ENCODE measurements around the gene TRIM14.
A peak's percentile ranks its signal among the peaks of the same experiment; 100 is the strongest.
"Not testable (repeated sequence)": the region's sequence is repeated elsewhere in the genome, so short reads cannot be mapped to it uniquely, and the experiment has no call there.

The TRIM14 gene

DNA sequence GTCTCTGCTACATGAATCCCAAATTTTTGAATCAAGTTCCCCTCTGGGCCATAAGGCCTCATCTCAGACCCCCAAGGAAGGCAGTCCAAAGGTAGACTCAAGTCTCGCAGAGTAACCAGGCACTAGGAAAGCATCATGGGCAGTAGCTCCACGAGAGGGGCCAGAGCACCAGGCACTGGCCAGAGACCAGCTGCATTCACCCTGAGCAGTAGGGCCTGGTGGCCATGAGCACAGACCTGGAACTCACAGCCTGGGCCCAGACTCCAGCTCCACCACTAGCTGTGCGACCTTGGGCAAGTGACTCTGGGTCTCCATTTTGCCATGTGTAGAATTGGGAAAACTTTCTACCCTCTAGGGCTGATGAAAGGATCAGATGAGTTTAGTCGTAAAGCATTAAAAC lies 34.0 kb downstream of the TRIM14 start:
- DNase-seq (ENCODE audit: extremely low read depth in 1 of 2, low read depth in 1 of 2) = no peak

DNA sequence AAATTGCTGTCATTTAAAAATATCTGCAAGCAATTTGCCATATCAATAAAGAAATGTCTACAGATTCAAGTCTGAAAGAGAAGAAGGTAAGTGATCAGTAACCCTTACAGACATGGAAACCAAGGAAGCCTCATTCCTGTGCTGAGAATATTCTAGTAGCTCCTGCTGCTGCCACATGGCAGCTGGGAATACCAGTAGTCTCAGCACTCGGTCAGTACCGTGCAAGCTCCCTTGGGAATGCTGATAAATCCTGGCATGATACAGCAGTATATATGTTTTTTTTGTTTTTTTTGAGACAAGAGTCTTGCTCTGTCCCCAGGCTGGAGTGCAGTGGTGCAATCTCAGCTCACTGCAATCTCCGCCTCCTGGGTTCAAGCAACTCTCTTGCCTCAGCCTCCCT lies 34.6 kb downstream of the TRIM14 start:
- DNase-seq (ENCODE audit: extremely low read depth in 1 of 2, low read depth in 1 of 2) = no peak

DNA sequence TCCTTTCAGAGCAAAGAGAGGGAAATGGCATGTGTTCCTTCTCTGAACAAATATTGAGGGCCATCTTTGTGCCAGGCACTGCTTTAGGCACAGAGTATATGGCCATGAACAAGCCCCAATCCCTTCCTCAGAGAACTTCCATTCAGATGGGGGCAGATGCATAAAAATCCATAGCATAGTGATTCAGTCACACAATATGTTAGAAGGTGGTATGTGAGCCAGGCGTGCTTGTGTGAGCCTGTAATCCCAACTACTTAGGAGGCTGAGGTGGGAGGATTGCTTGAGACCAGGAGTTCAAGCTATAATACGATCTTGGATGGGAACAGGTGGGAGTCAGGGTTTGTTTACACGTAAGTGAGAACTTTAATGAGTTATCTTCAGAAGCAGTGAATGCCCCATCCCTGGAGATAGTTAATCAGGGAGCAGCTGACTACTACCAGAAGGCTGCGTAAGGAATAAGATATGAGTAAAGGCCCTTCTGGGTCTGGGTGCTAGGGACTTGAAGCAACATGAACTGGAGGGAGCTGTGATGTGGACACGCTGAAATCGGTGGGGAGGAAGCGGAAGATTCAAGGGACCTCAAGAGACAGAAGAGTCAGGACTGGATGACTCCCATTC lies 35.3 kb downstream of the TRIM14 start:
- DNase-seq (ENCODE audit: extremely low read depth in 1 of 2, low read depth in 1 of 2) = no peak

DNA sequence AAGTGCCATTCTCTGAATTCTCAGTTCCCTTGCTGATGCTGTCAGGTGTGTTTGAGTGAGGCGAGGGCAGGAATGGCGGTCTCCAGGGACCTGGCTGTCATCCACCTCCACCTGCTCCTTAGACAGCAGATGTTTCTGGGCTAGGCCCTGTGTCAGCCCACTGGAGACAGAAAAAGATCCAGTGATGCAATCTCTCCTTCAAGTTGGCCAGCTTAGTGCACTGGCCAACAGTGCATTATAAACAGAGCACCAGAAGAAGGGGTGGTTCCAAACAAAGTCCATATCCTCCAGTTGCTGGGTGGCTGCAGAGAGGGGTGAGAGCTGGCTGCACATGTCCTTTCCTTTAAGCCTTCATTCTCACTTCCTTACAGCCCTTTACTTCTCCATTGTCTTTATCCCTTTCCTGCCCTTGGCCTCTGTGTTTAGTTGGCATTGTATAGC lies 35.9 kb downstream of the TRIM14 start:
- DNase-seq (ENCODE audit: extremely low read depth in 1 of 2, low read depth in 1 of 2) = no peak

DNA sequence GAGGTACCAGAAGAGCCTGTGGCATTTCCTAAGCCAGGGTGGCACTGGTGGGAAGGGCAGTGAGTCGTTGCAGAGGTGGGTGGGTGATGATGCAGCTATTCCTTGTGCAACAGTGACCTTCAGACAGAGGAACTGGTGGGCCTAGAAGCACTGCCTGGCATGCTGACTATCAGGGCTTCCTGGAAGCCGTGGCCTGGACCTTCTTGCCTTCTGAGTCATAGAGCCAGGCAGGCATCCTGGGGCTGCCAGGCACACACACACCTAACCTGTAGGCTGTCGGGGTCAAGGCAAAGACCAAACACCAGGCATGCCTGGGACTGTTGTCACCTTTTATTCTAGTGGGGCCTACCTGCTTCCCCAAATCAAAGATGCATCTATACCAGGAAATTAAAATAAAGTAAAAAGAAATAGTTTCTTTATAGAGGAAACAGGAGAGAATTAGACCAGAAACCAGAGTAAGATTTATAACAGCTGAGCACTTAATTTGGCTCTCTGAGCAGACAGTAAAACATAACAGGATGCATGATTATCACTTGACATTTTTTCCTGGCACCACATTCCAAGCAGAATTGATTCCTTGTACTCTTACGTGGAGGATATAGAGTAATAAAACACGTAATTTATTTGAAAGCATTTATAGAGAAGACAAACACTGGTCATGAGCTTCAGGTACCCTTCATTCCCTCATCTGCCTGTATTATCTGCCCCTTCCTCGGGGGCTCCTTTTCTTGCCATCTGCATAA lies 37.4 kb downstream of the TRIM14 start:
- no peak for DNase-seq (ENCODE audit: extremely low read depth in 1 of 2, low read depth in 1 of 2)

DNA sequence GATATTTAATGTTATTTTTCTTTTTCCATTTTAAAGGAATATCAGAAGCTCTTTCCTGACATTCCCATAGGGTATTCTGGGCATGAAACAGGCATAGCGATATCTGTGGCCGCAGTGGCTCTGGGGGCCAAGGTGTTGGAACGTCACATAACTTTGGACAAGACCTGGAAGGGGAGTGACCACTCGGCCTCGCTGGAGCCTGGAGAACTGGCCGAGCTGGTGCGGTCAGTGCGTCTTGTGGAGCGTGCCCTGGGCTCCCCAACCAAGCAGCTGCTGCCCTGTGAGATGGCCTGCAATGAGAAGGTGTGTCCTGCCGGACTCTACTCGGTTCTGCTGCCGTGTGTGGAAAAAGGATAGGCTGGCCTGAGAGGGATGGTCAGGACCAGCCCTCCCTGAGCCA lies 38.2 kb downstream of the TRIM14 start:
- DNase-seq (ENCODE audit: extremely low read depth in 1 of 2, low read depth in 1 of 2) = no peak

DNA sequence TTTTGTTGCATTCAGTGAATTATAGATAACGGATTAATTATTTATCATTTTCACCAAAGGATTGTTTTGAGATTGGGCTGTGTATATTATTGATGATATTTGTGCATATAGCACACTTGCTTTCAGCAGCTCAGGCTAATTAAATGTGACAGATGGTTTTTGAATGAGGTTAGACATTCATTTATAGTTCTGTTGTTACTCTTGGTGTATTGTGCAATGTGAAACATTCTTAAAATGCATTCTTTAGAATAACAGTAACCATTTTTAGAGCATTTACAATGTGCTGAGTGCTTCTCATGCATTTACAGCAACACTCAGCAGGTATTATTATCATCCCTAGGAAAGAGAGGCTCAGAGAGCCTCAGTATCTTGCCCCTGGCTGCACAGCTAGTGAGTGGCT lies 38.7 kb downstream of the TRIM14 start:
- DNase-seq (ENCODE audit: extremely low read depth in 1 of 2, low read depth in 1 of 2) = no peak

DNA sequence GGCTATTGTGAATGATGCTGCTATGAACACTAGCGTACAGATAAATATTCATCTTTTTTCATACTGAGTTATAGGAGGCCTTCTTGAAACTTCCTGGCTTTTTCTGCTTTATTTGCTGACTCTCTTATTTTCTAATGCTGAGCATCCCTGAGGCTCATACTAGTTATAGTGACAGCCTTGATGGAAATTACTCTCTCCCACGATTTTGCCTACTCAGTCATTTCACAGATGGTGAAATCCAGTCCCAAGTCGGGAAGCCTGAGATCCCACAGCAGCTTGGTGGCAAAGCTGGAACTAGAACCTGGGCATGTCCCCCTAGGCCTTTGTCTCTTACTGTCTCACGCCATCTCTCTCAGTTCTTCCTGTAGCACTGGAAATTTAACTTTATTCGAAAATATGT lies 40.1 kb downstream of the TRIM14 start:
- DNase-seq (ENCODE audit: extremely low read depth in 1 of 2, low read depth in 1 of 2) = no peak

DNA sequence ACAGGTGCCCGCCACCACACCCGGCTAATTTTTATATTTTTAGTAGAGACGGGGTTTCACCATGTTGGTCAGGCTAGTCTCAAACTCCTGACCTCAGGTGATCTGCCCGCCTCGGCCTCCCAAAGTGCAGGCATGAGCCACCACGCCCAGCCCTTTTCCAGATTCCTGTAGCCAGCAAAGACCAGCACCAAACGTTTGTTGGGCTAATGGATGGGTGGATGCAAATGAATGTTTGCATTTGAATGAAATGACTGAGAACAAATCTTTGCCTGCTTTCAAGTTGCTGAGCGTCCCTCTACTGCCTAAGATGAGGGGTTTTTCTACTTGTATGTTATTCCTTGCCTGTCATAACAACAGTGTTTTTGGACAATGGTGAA lies 42.5 kb downstream of the TRIM14 start:
- DNase-seq (ENCODE audit: extremely low read depth in 1 of 2, low read depth in 1 of 2) = not testable (repeated sequence)

DNA sequence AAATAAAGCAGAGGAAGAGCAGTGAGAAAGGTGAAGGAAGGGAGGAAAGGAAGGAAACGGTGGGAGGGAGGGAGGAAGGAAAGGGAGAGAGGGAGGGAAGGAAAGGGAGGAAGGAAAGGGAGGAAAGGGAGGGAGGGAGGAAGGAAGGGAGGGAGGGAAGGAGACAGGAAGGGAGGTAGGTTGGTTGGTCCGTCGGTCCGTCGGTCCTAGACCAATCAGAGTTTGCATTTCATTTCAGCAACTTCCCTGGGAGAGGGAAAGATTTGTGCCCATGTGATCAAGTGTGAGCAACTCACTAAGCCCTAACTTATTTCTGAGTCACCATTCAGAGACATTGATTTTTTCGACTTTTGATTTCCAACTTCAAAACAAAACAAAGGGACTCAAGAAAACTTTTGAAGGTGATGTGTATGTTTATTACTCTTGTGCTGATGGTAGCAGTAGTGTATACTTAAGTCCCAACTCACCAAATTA lies 43.7 kb downstream of the TRIM14 start:
- no peak for DNase-seq (ENCODE audit: extremely low read depth in 1 of 2, low read depth in 1 of 2)

DNA sequence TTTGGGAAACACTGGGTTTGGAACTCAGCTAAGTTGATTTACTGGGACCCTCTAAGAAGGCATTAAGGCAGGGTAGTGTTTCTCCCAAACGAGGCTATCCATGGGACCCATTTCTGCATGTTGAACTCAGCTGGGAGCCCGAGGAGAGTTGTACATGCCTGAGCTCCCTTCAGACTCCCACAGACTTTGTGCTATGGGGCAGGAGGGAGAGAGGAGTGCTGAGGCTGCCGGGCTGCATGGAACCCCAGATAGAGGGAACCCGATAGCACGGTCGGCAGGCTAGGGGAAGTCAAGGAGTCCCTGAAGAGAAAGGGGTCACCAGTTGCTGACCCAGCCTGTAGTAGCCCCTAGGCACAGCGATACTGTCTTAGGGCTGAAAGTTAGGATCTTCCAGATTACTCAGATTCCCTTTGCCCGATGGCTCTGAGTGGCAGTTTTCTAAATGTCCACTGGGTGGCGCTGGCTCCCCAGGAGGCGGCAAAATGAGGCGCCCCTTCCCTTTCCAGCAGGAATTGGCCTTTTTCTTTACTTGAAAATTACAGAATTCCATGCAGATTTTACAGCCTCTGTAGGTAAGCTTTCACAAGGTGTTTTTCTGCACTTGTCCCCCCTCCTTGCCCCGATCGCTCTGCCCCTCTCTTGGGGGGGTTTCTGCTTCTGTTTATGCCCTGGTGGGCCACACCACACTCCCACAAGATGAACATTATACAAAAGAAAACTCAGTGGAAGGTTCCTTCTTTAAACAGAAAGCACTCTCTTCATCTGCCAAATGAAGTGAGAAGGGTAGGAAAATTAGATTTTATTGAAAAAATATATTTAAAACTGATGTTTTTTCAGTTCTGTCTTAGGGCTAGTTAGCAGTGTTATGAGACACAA lies 44.7 kb downstream of the TRIM14 start:
- peak in 1 of 2 donors; percentile 56 for DNase-seq (ENCODE audit: extremely low read depth in 1 of 2, low read depth in 1 of 2)

DNA sequence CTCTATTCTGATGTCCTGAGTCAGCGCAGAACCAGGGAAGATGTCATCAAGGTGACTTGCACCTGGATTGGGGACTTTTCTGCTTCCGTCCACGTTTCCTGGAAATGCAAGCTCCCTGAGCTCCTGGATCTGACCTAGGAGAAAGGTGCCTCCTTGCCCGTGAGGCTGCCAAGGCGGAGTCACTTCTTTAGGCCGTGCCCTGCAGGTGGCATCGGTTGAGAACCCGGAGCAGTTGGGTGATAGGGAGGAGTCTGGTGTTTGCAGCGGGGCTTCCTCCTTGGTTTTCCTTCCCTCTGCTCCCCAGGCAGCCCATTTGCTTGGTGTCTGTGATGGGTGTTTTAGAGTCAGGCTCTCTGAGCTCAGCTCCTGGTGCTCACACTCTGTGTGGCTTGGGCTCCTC lies 47.3 kb downstream of the TRIM14 start:
- no peak for DNase-seq (ENCODE audit: extremely low read depth in 1 of 2, low read depth in 1 of 2)

DNA sequence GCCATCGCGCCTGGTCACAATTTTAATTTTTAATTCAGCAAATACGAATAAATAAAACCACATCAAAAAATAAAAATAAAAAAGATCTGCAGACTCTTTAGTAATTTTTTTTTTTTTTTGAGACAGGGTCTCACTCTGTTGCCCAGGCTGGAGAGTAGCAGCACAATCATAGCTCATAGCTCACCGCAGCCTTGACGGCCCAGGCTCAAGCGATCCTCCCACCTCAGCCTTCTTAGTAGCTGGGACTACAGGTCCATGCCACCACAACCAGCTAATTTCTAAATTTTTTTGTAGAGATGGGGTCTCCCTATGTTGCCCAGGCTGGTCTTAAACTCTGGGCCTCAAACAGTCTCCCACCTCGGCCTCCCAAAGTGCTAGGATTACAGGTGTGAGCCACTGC lies 48.3 kb downstream of the TRIM14 start:
- DNase-seq (ENCODE audit: extremely low read depth in 1 of 2, low read depth in 1 of 2) = no peak

DNA sequence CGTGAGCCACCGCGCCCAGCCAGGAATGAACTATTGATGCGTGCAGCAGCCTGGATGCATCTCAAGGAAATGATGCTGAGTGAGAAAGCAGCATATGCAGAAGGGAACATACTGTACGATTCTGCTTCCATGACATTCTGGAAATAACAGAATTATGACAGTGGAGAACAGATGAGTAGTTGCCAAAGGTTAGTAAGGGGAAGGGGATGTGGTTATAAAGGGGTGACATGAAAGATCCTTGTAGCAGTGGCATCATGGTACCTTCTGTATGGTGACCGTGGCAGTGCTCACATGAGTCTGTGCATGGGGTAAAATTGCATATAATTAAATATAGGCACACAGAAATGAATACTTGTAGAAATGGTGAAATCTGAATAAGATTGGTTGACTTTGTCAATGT lies 49.5 kb downstream of the TRIM14 start:
- no peak for DNase-seq (ENCODE audit: extremely low read depth in 1 of 2, low read depth in 1 of 2)

DNA sequence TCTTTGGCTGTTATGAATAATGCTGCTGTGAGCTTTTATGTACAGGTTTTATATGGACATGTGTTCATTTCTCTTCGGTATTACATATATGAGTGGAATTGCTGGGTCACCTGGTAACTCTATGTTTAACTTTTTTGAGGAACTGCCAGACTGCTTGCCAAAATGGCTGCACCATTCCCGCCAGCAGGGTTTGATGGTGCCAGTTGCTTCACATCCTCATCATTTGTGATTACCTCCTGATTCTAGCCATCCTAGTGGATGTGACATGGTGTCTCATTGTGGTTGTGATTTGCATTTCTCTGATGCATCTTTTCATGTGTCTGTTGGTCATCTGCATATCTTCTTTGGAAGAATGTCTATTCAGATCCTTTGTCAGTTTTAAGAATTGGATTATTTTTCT lies 51.8 kb downstream of the TRIM14 start:
- DNase-seq (ENCODE audit: extremely low read depth in 1 of 2, low read depth in 1 of 2) = no peak

DNA sequence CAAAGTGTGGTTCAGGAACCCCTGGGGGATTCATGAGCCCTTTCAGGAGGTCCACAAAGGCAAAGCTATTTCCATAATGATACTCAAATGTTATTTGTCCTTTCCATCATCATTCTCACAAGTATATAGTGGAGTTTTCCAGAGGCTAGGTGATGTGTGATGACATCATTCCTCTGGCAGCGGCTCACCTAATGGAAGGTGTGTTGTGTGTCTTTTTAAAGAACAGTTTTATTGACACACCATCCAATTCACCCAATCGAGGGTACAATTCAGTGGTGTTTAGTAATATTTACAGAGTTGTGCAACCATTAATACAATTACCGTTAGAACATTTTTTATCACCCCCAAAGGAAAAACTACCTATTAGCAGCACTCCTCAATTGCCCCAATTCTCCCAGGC lies 52.8 kb downstream of the TRIM14 start:
- DNase-seq (ENCODE audit: extremely low read depth in 1 of 2, low read depth in 1 of 2) = no peak

DNA sequence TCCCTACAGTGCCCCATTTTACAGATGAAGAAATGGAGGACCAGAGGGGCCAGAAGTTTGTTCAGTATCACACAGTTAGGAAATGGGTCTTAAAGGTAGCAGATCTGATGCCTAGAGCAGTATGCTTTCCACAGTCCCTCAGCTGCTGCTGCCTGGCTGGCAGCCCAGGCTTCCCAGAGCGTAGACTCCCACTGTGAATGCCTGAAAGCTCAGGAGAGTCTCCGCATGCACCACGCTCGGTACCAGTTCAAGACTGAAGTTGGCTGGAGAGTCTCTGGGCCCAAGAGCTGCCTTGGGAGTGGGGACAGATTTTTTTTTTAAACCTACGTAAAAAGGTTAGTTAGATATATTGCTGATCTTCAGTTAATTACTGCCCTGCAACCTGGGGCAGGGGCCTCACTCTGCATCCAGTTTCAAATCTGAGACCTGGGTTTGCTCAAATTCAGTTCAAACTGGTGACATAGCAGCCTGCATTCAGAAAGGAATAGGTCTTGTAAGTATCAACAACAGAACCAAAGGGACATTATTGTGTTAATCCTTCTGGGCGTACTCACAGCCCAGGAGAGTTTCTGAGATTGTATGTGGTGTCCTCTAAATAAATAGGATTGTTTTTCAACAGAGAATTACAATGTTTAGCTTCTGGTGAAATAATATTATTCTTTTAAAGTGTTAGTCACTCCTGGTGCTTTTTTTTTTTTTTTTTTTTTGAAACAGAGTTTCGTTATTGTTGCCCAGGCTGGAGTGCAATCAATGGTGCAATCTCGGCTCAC lies 54.2 kb downstream of the TRIM14 start:
- DNase-seq (ENCODE audit: extremely low read depth in 1 of 2, low read depth in 1 of 2) = no peak

DNA sequence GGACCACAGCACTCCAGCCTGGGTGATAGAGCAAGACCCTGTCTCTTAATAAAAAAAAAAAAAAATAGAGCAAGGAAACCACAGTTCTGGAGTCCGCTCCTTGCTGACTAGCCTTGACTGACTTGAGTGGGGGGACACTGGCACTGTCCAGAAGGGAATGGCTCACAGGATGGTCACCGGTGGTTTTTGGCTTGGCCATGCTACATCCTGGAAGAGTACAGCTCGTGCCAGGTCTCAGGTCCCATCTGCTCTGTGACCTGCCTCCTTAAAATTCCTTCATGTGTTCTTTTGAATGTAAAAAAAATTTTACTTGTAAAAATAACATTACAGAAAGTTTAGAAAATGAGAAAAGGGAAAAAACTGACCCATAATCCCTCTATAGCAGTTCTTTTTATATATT lies 56.9 kb downstream of the TRIM14 start:
- DNase-seq (ENCODE audit: extremely low read depth in 1 of 2, low read depth in 1 of 2) = no peak

DNA sequence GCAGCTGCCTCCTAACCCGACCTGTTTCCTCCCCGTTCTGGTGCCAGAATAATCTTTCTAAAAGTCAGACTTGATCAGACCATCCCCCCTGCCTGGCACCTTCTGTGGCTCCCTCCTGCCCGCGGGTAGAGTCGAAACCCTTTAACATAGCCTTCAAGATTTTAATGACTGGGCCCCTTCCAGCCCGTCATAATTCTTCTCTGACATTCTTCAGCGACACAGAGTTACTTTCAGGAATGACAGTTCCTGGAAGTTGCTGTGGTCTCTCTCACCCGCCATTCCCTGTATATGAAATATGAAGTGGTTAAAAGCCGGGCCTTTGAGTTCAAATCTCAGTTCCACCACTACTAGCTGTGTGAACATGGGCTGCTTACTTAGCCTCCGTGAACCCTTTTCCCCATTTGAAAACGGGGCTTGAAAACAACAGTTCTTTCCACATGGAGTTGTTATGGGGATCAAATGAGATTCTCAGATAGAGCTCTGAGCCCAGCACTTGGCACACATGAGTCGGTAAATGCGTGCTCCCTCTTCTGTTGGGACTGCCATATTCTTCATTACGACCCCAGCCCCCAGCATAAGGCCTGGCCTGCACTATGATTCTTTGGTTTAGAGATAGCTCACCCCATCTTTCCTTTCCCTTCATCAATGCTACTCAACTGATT lies 61.8 kb downstream of the TRIM14 start:
- no peak for DNase-seq (ENCODE audit: extremely low read depth in 1 of 2, low read depth in 1 of 2)

Measured in activated CD8-positive, alpha-beta memory T cell treated with anti-CD3 and anti-CD28 coated beads for 1 hour (primary cell).